ENCODE results near the gene DMXL2.

DNA sequence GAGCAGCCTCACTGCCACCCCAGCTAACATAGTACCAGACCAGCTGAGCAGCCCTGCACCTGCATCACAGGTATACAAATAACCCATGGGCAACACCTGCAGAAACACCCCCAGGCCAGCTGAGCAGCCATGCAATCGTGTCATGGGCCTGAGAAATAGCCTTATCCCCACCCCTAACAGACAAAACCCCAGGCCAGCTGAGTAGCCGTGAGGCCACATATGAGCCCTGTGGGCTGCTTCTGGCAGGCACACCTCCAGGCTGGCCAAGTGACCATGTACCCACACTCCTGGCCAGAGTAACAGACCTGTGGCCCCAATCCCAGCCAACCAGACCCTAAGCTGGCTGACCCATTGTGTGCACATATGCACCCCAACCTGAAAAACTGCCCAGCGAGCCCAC lies 138.6 kb downstream of the DMXL2 start:
- TF ChIP-seq SIN3B (IDR thresholded peaks at IDR 0.05; ENCODE audit: low read depth) (no peak), KDM4B (IDR thresholded peaks at IDR 0.05; ENCODE audit: borderline replicate concordance in 2 of 2, low read depth in 1 of 2) (no peak), STAG1 (CRISPR knock-in tag; IDR thresholded peaks at IDR 0.05; ENCODE audit: borderline replicate concordance) (no peak), RAD21 (CRISPR knock-in tag; conservative IDR thresholded peaks at IDR 0.05 in 1 of 2, IDR thresholded peaks at IDR 0.05 in 1 of 2) (no peak)
- TF ChIP-seq, protein P1, sequence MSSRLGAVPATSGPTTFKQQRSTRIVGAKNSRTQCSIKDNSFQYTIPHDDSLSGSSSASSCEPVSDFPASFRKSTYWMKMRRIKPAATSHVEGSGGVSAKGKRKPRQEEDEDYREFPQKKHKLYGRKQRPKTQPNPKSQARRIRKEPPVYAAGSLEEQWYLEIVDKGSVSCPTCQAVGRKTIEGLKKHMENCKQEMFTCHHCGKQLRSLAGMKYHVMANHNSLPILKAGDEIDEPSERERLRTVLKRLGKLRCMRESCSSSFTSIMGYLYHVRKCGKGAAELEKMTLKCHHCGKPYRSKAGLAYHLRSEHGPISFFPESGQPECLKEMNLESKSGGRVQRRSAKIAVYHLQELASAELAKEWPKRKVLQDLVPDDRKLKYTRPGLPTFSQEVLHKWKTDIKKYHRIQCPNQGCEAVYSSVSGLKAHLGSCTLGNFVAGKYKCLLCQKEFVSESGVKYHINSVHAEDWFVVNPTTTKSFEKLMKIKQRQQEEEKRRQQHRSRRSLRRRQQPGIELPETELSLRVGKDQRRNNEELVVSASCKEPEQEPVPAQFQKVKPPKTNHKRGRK (tag; IDR thresholded peaks at IDR 0.05) = no peak
- TF ChIP-seq, protein P2, sequence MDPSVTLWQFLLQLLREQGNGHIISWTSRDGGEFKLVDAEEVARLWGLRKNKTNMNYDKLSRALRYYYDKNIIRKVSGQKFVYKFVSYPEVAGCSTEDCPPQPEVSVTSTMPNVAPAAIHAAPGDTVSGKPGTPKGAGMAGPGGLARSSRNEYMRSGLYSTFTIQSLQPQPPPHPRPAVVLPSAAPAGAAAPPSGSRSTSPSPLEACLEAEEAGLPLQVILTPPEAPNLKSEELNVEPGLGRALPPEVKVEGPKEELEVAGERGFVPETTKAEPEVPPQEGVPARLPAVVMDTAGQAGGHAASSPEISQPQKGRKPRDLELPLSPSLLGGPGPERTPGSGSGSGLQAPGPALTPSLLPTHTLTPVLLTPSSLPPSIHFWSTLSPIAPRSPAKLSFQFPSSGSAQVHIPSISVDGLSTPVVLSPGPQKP (CRISPR knock-in tag; IDR thresholded peaks at IDR 0.05) = no peak
- TF ChIP-seq, protein P3, sequence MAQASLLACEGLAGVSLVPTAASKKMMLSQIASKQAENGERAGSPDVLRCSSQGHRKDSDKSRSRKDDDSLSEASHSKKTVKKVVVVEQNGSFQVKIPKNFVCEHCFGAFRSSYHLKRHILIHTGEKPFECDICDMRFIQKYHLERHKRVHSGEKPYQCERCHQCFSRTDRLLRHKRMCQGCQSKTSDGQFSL (CRISPR knock-in tag; IDR thresholded peaks at IDR 0.05) = no peak
- TF ChIP-seq, protein P3 (tag; IDR thresholded peaks at IDR 0.05) = no peak
